Activated CD4-positive, CD25-positive, alpha-beta regulatory T cell (primary cell): ENCODE measurements around the gene KBTBD7.
"Not testable (repeated sequence)": the region's sequence is repeated elsewhere in the genome, so short reads cannot be mapped to it uniquely, and the experiment has no call there.

ENCODE experiments used
- DNase-seq, 4 experiments: peaks; one replicate each; lab custom pipeline; 2025; lab: John Stamatoyannopoulos, UW

KBTBD7 gene

DNA sequence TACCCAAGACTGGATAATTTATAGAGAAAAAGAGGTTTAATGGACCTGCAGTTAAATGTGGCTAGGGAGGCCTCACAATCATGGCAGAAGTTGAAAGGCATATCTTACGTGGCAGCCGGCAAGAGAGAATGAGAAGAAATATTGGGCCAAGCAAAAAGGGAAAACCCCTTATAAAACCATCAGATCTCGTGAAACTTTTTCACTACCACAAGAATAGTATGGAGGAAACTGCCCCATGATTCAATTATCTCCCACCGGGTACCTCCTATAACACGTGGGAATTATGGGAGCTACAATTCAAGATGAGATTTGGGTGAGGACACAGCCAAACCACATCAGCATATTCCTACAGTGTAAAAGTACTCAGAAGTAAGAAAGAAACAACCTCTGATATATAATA, 4.7 kb upstream of the KBTBD7 start:
- DNase-seq = no peak

DNA sequence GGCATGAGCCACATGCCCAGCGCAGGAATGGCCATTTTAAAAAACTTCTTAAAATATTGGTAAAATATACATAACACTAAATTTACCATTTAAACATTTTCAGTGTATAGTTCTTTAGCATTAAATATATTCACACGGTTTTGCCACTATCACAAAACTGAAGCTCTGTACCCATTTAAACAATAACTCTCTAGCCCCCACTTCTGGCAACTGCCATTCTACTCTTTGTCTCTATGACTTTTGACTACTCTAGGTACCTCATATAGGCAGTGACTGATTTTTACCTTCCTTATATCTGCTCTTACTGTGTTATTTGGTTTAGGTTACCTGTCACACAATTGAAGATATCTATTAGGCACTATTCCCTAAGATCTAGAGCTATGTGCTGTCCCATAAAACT, 2.3 kb upstream of the KBTBD7 start:
- DNase-seq = no peak

DNA sequence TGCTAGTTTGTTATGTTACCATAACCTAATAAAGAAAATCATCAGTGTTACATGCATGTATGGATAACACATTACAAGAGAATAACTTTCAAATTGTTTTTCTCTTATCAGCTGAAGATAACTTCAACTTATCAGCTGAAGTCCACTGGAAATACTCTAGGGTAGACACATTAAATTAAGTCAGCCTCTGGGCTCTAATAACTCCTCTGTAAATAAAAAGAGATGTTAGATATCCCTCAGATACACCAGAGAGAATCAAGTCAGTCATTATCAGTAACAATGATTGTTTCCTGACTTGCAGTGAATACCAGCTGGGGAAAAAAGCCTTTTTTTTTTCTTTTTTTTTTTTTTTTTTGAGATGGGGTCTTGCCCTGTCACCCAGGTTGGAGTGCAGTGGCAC, 1.6 kb upstream of the KBTBD7 start:
- no peak for DNase-seq

DNA sequence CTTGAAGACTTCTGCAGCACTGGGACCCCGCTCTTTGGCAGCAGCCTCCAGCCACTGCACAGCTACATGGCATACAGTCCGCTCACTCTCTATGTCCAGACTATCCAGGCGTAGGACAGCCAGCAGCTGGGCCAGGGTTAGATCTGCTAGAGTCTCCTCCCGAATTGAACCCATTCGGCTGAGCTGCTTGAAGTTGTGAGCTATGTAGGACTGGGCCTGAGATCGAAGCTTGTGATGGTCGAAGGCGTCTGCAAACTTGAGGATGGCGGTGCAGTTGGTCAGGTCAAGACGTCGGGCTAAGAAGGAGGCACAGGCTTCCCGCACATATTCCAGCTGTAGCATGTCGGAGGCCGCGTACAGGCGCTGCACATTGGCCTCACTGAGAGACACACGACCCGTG, 900 bp downstream of the KBTBD7 start:
- no peak for DNase-seq

DNA sequence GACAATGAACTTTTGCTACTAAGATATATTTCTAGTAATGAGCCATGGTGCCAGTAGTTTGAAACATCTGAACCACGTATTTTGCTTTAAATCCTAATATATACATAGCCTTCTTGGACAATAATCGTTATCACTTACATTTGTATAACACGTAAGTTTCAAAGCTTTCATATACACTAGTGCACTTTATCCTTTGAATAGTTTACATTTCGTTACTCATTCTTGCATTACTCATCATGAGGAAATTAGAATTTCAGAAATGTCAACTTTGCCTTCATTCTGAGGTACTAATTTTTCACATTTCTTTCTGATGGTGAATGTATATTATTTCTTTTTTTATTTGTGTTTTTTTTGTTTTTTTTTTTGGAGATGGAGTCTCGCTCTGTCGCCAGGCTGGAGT, 5.8 kb downstream of the KBTBD7 start:
- no peak for DNase-seq

DNA sequence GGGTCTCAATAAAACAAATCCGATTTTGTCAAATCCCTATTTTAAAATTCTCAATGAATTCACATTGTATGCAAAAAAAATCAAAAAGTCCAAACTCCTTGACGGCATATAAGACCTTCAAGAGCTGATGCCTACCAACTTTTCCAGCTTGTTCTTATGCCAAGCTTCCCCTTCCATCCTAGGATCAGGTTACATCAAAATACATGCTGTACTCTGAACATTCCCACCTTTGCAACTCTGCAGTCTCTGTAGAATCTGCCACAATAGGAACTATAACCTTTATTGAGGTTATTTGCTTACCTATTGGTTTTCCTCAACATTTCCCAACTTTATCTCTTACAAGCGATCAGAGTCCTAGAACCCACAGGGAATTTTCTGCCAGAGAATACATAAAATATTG, 7.9 kb downstream of the KBTBD7 start:
- no peak for DNase-seq

DNA sequence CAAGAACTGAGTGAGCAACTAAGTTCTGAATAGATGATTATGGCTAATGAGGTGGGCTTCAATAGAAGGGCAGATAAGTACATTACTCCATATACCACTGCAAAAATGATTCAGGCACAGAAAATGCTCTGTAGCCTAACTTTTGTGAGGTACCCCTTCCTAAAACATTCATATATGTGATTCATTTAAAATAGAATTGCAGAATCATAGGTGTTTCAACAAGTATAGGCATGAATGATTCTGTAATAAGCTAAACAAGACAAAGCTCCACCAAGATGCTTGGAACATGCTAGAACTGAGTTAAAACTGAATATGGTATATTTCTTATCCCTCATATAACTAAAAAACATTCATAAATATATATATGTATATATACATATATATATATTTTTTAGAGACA, 12.1 kb downstream of the KBTBD7 start:
- DNase-seq = no peak

DNA sequence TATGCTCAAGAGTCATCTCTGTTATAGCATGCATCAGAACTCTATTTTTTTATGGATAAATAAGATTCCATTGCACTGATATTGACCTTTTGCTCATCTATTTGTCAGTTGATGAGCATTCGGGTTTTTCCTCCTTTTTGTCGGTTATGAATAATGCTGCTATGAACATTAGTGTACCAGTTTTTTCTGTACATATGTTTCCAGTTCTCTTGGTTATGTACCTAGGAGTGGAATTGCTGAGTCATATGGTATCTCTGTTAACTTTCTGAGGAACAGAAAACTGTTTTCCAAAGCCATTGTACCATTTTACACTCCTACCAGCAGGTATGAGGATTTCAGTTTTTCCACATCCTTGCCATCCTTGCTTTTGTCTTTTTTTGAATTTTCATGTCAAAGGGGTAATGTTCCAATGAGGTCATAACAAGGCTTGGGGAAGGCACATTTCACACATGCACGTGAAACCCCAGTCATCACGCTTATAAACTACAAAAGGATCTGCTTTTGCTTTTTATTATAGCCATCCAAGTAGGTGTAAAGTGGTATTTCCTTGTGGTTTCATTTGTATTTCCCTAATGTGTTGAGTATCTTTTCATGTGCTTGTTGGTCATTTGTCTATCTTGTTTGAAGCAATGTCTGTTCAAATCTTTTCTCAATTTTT, 14.6 kb downstream of the KBTBD7 start:
- DNase-seq = no peak

DNA sequence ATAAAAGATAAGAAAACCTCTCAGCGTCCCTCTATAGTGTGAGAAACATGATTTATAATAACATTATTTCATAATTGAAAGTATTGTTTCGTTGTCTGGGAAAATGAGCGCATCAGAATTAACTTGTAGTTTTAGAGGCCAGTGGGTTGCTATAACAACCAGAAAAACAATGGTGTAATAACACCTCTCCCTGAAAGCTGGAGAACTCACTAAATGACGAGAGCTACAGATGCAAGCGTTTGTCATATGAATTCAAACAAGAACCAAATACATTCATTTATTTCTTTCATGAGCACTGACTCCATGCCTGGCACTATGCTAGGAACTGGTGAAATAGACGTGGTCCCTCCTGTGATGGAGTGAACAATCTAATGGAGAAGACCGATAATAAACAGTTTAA, 16.3 kb downstream of the KBTBD7 start:
- DNase-seq = no peak

DNA sequence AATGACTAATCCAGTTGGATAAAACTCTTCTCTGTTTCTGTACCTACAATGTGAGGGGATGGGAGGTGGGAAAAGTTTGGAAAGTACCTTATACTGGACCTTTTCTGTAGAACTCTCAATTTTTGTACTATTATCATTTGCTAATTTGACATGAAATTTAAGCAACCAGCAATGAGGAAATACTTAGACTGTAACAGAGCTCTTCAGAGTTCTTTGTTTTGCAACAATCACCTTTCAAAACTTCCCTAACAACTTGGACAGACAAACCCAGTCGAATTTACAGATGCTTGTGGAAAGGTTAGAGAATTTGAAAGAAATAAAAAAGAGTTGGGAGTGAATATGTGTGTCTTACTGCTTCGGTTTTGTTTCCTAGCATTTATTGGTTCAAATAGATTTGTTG, 16.8 kb downstream of the KBTBD7 start:
- DNase-seq = no peak

DNA sequence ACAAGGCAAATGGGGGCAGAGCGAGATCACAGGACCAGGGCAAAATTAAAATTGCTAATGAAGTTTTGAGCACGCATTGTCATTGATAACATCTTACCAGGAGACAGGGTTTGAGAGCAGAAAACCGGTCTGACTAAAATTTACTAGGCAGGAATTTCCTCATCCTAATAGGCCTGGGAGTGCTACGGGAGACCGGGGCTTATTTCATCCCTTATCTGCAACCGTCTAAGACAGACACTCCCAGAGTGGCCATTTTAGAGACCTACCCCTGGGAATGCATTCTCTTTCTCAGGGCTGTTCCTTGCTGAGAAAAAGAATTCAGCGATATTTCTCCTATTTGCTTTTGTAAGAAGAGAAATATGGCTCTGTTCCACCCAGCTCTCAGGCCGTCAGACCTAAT, 18.8 kb downstream of the KBTBD7 start:
- not testable (repeated sequence) for DNase-seq

DNA sequence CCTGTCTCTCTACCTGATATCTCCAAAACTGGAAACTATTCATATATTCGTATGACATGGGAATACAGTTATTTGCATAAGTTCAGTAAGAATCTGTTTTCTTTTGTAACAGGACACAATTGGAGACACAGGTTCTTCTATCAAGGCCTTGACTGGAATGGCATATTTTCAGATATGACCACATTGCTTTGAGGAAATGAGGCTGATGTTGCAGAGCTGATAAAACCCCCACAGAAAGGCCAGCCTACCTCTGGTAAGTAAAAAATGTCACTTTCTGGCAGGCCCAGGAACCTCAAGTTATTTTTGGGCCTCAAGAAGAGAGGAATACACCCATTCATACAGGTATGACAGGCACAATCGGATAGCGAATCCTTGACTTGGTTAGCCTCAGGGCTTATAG, 32.2 kb downstream of the KBTBD7 start:
- DNase-seq = no peak

DNA sequence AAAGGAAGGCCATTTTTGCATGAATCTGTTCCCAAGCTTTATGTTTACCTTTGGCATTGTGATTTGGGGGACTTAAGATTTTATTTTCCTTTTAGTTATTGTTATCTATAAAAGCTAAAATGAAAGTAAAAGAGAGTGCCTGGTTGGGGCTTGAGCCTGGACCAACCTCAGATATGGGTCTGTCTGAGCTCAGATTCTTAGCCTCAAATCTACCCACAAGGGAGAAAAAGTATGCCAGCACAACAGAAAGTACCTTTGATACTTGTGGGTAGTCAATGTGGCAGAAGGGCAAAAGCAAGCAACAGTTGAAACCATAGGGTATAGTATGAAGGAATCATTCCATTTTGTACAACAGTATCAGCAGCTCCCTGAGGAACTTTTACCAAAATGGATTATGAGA, 35.2 kb downstream of the KBTBD7 start:
- no peak for DNase-seq

DNA sequence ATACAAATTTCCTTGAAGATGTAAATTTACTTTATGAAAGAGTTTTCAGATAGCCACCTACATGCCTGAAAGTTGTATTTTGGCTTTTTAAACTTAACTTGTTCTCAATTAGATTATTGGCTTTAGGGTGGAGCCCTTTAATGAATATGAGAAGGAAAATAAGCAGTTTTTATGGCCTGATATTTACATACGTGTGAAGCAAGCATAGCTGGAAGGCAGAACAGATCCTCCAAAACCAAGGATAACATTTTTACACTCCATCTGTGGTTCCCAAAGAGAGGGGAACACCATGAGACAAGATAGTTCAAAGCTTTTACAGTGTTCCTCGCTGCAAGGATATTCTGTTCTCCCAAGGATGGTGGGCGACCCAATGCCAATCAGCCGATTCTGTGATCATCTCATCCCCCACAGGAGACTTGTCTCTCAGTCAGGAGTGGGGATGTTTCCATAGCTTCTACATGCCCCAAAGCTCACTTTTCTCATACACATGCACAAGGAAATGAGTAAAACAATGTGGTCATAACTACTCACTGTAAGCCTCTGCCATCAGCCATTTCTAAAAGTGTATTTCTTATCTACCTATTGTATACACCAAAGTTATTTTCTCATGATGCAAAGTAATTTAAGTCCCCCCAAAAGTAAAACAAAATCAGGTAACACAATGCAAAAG, 37.2 kb downstream of the KBTBD7 start:
- no peak for DNase-seq

DNA sequence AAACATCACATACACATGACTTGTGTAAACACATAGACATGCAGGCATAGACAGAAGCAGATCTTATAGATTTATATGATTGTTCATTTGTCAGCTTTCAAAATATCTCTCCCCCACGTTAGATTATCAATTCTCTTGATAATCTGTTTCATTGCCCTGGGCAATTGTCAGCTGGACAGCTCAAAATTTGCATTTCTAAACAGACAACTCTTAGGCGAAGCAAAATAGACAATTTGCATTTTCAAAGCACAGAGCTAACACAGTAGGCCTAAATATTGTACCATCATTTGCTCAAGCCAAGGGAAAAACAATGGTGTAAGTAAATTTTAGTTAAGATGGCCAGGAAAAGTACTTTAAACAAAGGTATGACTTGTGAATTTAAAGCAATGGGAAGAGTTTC, 37.7 kb downstream of the KBTBD7 start:
- DNase-seq = no peak

DNA sequence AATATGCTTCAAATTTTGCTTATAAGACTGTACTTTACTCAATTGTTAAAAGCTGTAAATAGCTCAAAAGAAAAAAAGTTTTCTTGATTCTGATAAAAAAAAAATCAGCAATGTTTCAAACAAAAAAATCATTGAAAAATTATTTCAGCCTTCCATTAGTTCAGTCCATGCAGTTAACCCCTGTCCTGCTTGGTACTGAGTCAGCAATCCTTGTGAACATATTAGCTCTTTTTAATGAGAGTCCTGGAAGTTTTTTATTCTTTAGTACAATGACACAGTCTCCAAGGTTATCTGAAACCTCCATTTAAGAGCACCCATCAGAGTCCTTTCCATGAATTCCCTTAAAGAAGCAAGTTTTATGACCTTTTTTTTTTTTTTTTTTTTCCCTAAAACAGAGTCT, 40.3 kb downstream of the KBTBD7 start:
- DNase-seq = no peak

DNA sequence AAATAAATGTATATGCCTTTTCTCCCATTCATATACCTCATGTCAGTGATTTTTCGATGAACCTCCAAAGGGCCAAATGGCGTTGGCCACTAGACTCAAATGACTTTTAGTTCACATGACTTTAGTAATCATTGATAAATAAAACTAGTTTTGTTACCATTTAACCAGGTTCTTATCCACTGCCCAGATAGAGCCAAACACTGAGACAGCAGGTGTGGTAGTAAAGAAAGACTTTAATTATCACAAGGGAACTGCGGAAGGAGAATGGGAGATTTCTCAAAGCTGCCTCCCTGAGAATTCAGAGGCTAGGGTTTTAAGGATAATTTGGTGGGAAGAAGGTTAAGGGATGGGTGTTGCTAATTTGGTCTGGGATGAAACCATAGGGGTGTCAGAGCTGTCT, 42.4 kb downstream of the KBTBD7 start:
- no peak for DNase-seq

DNA sequence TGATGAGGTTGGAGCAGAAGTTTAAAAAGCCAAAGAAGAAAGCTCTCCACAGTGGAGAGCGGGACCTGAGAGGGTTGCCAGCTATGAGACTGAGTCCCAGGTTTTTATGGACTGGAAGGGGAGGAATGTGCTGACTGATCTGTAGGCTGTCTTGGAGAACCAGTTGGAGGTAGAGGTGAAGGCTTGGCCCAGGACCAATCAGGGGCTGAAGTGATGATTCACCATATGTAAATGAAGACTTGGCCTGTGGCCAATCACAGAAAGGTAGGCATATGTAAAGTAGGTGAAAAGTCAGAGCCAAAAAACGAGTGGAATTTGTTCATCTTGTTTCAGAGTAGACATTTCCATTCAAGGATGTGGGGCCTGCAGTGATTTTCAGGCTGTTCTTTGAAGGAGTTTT, 44.3 kb downstream of the KBTBD7 start:
- no peak for DNase-seq

DNA sequence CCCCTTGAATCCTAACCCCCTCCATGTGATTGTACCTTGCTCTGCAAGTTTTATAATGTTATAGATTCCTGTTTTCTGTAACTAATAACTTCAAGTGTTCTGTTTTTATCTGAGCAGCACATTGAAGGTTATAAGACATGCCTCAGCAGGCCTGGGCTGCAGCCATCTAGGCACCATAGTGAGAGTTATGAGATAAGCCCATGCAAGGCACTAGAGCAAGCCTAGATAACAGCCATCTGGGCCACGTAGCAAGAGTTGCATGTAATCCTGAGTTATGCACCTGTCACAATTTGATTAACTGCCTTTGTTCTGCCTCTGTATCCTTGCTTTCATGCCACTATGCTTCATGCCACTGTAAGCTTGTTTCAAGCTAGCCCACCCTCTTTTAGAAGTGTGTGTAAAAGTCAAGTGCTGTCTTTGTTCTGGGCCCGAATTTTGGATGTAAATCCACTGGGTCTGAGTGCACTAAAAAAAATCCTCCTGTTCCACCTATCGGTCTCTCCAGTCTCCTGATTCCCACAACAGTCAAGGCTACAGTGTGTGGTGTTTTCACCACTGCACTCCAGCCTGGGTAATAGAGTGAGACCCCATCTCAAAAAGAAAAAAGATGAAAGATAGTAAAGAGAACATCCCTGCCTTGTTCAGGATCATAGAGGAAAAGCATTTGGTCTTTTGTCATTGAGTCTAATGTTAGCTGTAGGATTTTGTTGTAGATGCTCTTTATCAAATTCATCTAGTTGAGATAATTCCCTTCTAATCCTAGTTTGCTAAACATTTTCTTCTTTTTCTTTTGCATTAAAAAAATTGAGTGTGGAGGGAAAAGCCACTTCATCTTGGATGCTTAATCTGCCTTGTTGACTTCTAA, 45.7 kb downstream of the KBTBD7 start:
- DNase-seq = no peak

DNA sequence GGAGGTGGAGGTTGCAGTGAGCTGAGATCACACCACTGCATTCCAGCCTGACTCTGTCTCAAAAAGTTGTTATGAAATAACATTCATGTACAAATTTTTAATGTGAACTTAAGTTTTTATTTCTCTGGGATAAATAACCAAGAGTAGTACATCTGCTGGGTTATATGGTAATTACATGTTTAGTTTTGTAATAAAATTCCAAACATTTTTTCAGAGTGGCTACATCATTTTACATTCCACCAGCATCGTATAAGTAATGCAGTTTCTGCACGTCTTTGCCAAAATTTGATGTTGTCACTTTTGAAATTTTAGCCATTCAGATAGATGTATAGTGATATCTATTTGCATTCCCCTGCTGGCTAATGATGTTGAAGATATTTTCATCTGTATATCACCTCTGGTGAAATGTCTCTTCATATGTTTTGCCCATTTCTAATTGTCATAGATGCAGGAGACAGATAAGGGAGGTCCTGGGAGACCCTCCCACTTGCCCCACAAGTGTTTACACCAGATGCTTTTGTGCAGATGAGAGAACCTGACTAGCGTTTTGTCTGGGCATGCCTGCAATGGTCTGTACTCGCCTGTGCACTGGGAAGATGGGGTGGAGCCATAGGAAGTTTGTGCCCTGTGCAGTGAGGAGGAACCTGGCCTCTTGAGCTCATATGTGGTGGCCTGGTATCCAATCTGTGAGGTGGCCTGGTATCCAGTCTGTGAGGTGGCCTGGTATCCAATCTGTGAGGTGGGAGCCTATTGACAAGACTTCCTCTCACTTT, 49.0 kb downstream of the KBTBD7 start:
- DNase-seq = no peak

DNA sequence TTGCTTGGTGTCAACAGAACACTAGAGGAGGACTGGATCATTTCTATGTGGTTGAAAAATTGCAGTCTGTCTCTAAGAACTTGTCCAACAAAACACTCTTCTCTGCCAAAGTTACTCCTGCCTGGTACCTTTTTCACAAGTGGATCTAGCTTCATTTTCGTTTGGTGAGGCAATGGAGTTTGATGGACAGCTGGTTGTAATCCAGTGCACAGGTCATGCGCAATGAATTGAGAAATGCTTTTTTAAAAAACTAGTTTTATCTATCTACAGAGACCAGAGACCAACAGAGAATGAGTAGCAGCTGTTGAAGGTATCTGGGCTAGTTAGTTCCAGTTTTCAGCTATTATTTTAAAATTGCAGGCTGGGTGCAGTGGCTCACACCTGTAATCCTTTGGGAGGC, 49.8 kb downstream of the KBTBD7 start:
- DNase-seq = no peak
